WTC11 (cell line): ENCODE results near the gene GRM7. TPM values are rescaled to one million over a fixed set of nuclear protein-coding genes. Genes with fewer than 3 reads are reported as not detected.

ENCODE experiments used
- ATAC-seq: fragments of 200-7000 bp; cut with Tn5 transposase; 2 replicates; pipeline ENCODE4 v1.10.0; 2021; ENCODE audit warnings: mild to moderate bottlenecking, moderate library complexity
- CTCF ChIA-PET: fragments of 300-600 bp; sonication (Branson Sonifier 250); formaldehyde crosslinking; loops from one replicate; lab custom pipeline; 2021; ENCODE audit warnings: antibody characterized with exemption; lab: Charles Lee
- POLR2A ChIA-PET: fragments of 350-600 bp; sonication (Branson Sonifier 250); formaldehyde crosslinking; loops from one replicate; lab custom pipeline; 2021; ENCODE audit warnings: antibody characterized with exemption; lab: Charles Lee
- DNase-seq: peaks from one replicate; pipeline ENCODE4 v3.0.0; 2021; ENCODE audit warnings: low spot score
- H3K27ac Mint-ChIP-seq: 2 replicates; pipeline ENCODE4 v1.8.0; 2021; ENCODE audit warnings: mixed read lengths
- H3K27me3 Mint-ChIP-seq: 2 replicates; pipeline ENCODE4 v1.8.0; 2021; ENCODE audit warnings: low read depth, mild to moderate bottlenecking, moderate library complexity, mixed read lengths
- H3K36me3 Mint-ChIP-seq: 2 replicates; pipeline ENCODE4 v1.8.0; 2021; ENCODE audit warnings: mixed read lengths
- H3K4me1 Mint-ChIP-seq: 2 replicates; pipeline ENCODE4 v1.8.0; 2022; ENCODE audit warnings: mixed read lengths
- H3K4me3 Mint-ChIP-seq: 2 replicates; pipeline ENCODE4 v1.8.0; 2021; ENCODE audit warnings: mild to moderate bottlenecking, moderate library complexity, mixed read lengths
- H3K9me3 Mint-ChIP-seq: 2 replicates; pipeline ENCODE4 v1.8.0; 2021; ENCODE audit warnings: mixed read lengths
- AFF4 ChIP-seq: sonication (generic); formaldehyde crosslinking; IDR thresholded peaks from 2 replicates; pipeline ENCODE4 v1.8.1; 2023; ENCODE audit warnings: mild to moderate bottlenecking, missing genetic modification reagents, borderline replicate concordance
- ATF2 ChIP-seq: sonication (generic); formaldehyde crosslinking; IDR thresholded peaks from 2 replicates; pipeline ENCODE4 v1.8.1; 2022; ENCODE audit warnings: low read depth, missing genetic modification reagents, borderline replicate concordance
- CBFB ChIP-seq: sonication (generic); formaldehyde crosslinking; IDR thresholded peaks from 2 replicates; pipeline ENCODE4 v1.8.1; 2022; ENCODE audit warnings: mild to moderate bottlenecking, low read depth, missing genetic modification reagents
- E2F4 ChIP-seq: sonication (generic); formaldehyde crosslinking; IDR thresholded peaks from 2 replicates; pipeline ENCODE4 v1.8.1; 2022; ENCODE audit warnings: low read depth, mild to moderate bottlenecking, moderate library complexity, missing genetic modification reagents, borderline replicate concordance
- ELF4 ChIP-seq: sonication (generic); formaldehyde crosslinking; IDR thresholded peaks from 2 replicates; pipeline ENCODE4 v1.8.1; 2022; ENCODE audit warnings: low read depth, mild to moderate bottlenecking, moderate library complexity, missing genetic modification reagents
- GRHL2 ChIP-seq: fragments of 250-450 bp; sonication (Bioruptor Pico); IDR thresholded peaks from 2 replicates; pipeline ENCODE4 v1.8.0; 2022; ENCODE audit warnings: mild to moderate bottlenecking, moderate library complexity; ENCODE audit not compliant: insufficient replicate concordance, severe bottlenecking
- MYBL2 ChIP-seq: sonication (generic); formaldehyde crosslinking; IDR thresholded peaks from 2 replicates; pipeline ENCODE4 v1.8.1; 2023; ENCODE audit warnings: mild to moderate bottlenecking, moderate library complexity, missing genetic modification reagents
- NFYB ChIP-seq: sonication (generic); formaldehyde crosslinking; conservative IDR thresholded peaks from 2 replicates; pipeline ENCODE4 v1.8.0; 2022; ENCODE audit warnings: low read depth, missing genetic modification reagents
- NR2C2 ChIP-seq: sonication (generic); formaldehyde crosslinking; IDR thresholded peaks from 2 replicates; pipeline ENCODE4 v1.8.0; 2022; ENCODE audit warnings: mild to moderate bottlenecking, missing genetic modification reagents
- OVOL2 ChIP-seq: fragments of 250-450 bp; sonication (Bioruptor Pico); IDR thresholded peaks from 2 replicates; pipeline ENCODE4 v1.9.0; 2021; ENCODE audit warnings: mild to moderate bottlenecking, borderline replicate concordance
- PRRX2 ChIP-seq: fragments of 250-450 bp; sonication (Bioruptor Pico); IDR thresholded peaks from 2 replicates; pipeline ENCODE4 v1.8.0; 2021; ENCODE audit warnings: mild to moderate bottlenecking
- TP53 ChIP-seq: sonication (generic); formaldehyde crosslinking; IDR thresholded peaks from 2 replicates; pipeline ENCODE4 v1.8.1; 2023; ENCODE audit warnings: mild to moderate bottlenecking, missing genetic modification reagents
- ZNF232 ChIP-seq: sonication (generic); formaldehyde crosslinking; IDR thresholded peaks from 2 replicates; pipeline ENCODE4 v1.8.0; 2022; ENCODE audit warnings: mild to moderate bottlenecking, missing genetic modification reagents
- ZNF416 ChIP-seq: fragments of 250-450 bp; sonication (Bioruptor Pico); IDR thresholded peaks from 2 replicates; pipeline ENCODE4 v1.9.0; 2021; ENCODE audit warnings: mild to moderate bottlenecking, inconsistent platforms
- total RNA-seq: library from RNA; stranded (reverse); gene quantifications from 3 replicates; pipeline ENCODE4 v1.2.3, GENCODE V29; 2021
- TF ChIP-seq, protein P1 (sequence below): fragments of 250-450 bp; sonication (Bioruptor Pico); conservative IDR thresholded peaks from 2 replicates; pipeline ENCODE4 v1.9.0; 2021; ENCODE audit warnings: mild to moderate bottlenecking
- TF ChIP-seq, protein P2 (sequence below): fragments of 200-600 bp; IDR thresholded peaks from 2 replicates; pipeline ENCODE4 v1.8.0; 2022; ENCODE audit warnings: antibody characterized with exemption

Gene GRM7
- total RNA-seq, 1 experiment from 2014 or later, result 0.42 TPM

GRCh38 chr3:7543294-7543880 lies 682.5 kb downstream of the GRM7 start:
- Mint-ChIP-seq H3K27me3 (no peaks in the 10 kb centered on the region), H3K36me3 (no peaks in the 10 kb centered on the region), H3K4me1 (peaks cover 9% of the 10 kb centered on the region; the same call in 1 of the 2 replicates), H3K27ac (no peak overlapping the region), H3K4me3 (no peak overlapping the region), H3K9me3 (peaks cover 5% of the 10 kb centered on the region)
- no peak for DNase-seq
- POLR2A ChIA-PET, result no interaction called here
- TF ChIP-seq E2F4 (CRISPR knock-in tag), result no peak
- no peak for TF ChIP-seq NR2C2
- no peak for TF ChIP-seq ZNF416 (CRISPR knock-in tag)
- TF ChIP-seq, protein P1, sequence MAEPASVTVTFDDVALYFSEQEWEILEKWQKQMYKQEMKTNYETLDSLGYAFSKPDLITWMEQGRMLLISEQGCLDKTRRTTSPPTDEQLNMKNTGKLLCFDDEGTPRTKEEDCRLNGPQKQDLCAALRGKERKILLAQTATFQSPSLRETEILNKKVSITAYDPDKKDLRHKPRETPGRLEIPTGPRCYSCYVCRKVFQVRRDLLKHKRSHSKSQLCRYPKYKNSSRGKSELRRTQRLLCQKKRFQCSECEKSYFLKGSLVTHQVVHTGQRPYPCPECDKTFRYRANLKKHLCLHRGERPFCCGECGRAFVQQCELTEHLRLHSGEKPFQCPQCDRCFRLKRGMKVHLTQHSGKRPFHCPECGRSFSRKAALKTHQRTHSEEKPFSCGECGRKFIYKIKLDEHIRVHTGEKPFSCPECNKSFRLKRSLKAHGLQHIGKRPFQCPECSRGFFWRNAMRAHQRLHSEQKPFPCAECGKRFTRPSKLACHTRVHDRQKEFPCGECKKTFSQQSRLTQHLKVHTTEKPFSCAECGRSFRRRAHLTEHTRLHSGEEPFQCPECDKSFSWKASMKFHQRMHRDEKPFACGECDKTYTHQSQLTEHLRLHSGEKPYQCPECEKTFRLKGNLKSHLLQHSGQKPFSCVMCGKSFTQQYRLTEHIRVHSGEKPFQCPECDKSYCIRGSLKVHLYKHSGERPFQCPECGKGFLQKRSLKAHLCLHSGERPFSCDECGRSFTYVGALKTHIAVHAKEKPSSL (CRISPR knock-in tag), result no peak
- no peak for TF ChIP-seq AFF4 (CRISPR knock-in tag)
- TF ChIP-seq, protein P2, sequence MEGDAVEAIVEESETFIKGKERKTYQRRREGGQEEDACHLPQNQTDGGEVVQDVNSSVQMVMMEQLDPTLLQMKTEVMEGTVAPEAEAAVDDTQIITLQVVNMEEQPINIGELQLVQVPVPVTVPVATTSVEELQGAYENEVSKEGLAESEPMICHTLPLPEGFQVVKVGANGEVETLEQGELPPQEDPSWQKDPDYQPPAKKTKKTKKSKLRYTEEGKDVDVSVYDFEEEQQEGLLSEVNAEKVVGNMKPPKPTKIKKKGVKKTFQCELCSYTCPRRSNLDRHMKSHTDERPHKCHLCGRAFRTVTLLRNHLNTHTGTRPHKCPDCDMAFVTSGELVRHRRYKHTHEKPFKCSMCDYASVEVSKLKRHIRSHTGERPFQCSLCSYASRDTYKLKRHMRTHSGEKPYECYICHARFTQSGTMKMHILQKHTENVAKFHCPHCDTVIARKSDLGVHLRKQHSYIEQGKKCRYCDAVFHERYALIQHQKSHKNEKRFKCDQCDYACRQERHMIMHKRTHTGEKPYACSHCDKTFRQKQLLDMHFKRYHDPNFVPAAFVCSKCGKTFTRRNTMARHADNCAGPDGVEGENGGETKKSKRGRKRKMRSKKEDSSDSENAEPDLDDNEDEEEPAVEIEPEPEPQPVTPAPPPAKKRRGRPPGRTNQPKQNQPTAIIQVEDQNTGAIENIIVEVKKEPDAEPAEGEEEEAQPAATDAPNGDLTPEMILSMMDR, result no peak
- no peak for TF ChIP-seq GRHL2 (CRISPR knock-in tag)
- no peak for TF ChIP-seq ELF4 (CRISPR knock-in tag)
- TF ChIP-seq ZNF232 (CRISPR knock-in tag), result no peak
- CTCF ChIA-PET, result no interaction called here
- no peak for ATAC-seq

GRCh38 chr3:7545334-7545733 lies 684.4 kb downstream of the GRM7 start:
- no peak overlapping the region for H3K27ac Mint-ChIP-seq
- no peaks in the 10 kb centered on the region for H3K27me3 Mint-ChIP-seq
- no peaks in the 10 kb centered on the region for H3K36me3 Mint-ChIP-seq
- no peak overlapping the region for H3K4me3 Mint-ChIP-seq
- no peak for ATAC-seq
- TF ChIP-seq OVOL2 (CRISPR knock-in tag) (no peak), TP53 (no peak), CBFB (CRISPR knock-in tag) (no peak), PRRX2 (CRISPR knock-in tag) (no peak), ATF2 (CRISPR knock-in tag) (no peak), NFYB (CRISPR knock-in tag) (no peak), MYBL2 (no peak)
- ChIA-PET CTCF (no interaction called here), POLR2A (no interaction called here)
- peaks cover 9% of the 10 kb centered on the region for H3K9me3 Mint-ChIP-seq
- H3K4me1 Mint-ChIP-seq, result peaks cover 9% of the 10 kb centered on the region; the same call in 1 of the 2 replicates
- DNase-seq, result no peak
